Hypothalamus (tissue), 51 donors: ENCODE results near the gene REEP2.

Experiments
- DNase-seq, 51 donors: peaks; one replicate each; lab custom pipeline; 2025; lab: John Stamatoyannopoulos, UW

REEP2 gene

GRCh38 chr5:138448070-138448469, 9.2 kb downstream of the REEP2 start:
- DNase-seq: no peak

GRCh38 chr5:138448481-138449398, 9.9 kb downstream of the REEP2 start:
- DNase-seq: peak in 21 of 51 donors; percentile 13 to 69 (median 36)

GRCh38 chr5:138449501-138450239, 10.8 kb downstream of the REEP2 start:
- DNase-seq: peak in 46 of 51 donors; percentile 32 to 88 (median 76)

GRCh38 chr5:138450971-138451370, 12.1 kb downstream of the REEP2 start:
- DNase-seq: no peak

GRCh38 chr5:138452720-138453119, 13.9 kb downstream of the REEP2 start:
- no peak for DNase-seq

- DNase-seq: no peak
Observed at GRCh38 chr5:138453590-138453989, 14.7 kb downstream of the REEP2 start.

- DNase-seq: no peak
Observed at GRCh38 chr5:138454121-138454520, 15.3 kb downstream of the REEP2 start.

- peak in 3 of 51 donors; percentile 20 to 33 (median 24) for DNase-seq
Observed at GRCh38 chr5:138455232-138455930, 16.5 kb downstream of the REEP2 start.

GRCh38 chr5:138457531-138458275, 18.8 kb downstream of the REEP2 start:
- peak in 1 of 51 donors; percentile 23 for DNase-seq

GRCh38 chr5:138458384-138458783, 19.5 kb downstream of the REEP2 start:
- peak in 13 of 51 donors; percentile 24 to 49 (median 37) for DNase-seq

- DNase-seq: no peak
Observed at GRCh38 chr5:138458856-138459255, 20.0 kb downstream of the REEP2 start.

- DNase-seq: peak in 19 of 51 donors; percentile 6 to 53 (median 25)
Observed at GRCh38 chr5:138459311-138459933, 20.6 kb downstream of the REEP2 start.

GRCh38 chr5:138460032-138460693, 21.3 kb downstream of the REEP2 start:
- DNase-seq: no peak

GRCh38 chr5:138461343-138462125, 22.7 kb downstream of the REEP2 start:
- peak in 1 of 51 donors; percentile 24 for DNase-seq

- DNase-seq: peak in 2 of 51 donors; percentile 59 to 79
Observed at GRCh38 chr5:138463419-138464007, 24.7 kb downstream of the REEP2 start.

- peak; percentile 57 to 97 (median 86) for DNase-seq
Observed at GRCh38 chr5:138464008-138464387, 25.1 kb downstream of the REEP2 start.

GRCh38 chr5:138464388-138465260, 25.8 kb downstream of the REEP2 start:
- peak; percentile 85 to 100 (median 98) for DNase-seq
